ENCODE measurements around the gene PPP2R5C. TPM values are rescaled to one million over a fixed set of nuclear protein-coding genes. Genes with fewer than 3 reads are reported as not detected.

Gene PPP2R5C
- total and polyA plus RNA-seq, 2 of the 4 experiments (the other 2 are of a cell fraction) = 65.9 to 78.7 TPM

DNA sequence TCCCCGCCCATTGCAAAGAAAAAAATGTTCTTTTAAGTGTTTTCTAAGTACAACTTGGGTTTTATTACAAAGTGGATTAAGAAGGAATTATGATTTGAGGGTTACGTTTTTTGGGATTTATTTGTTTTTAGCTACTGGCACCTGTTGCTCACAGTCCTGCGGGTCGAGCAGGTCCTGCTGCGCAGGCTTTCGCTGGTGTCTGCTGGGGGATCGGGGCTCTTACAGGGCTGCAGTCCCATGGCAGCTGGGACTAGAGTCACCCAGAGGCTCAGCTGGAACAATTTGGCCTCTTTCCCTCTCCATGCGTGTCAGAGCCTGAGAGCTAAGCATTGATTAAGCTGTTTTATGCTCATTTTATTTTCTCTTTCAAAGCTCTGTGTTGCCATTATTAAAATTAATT is 147.3 kb downstream of the PPP2R5C start:
- DNase-seq (no peak), ATAC-seq (ENCODE audit: low read depth) (no peak)
- dilution Hi-C loops (cut with HindIII; ENCODE audit: low sequenced_read_pairs, unreplicated experiment) (no loop called here), intact Hi-C loops (cut with micrococcal nuclease) (no loop called here), in situ Hi-C loops (cut with MboI; ENCODE audit: low sequenced_read_pairs) (no loop called here)
- ChIA-PET POLR2A (ENCODE audit: unreplicated experiment) (no interaction called here), CTCF (no interaction called here)
- Histone ChIP-seq H3K36me3 (ENCODE audit: control insufficient read depth, insufficient read depth, low read length) (peaks cover 36% of the 10 kb centered on the region), H2AK9ac (replicated peaks; ENCODE audit: low read depth, low read length, poor library complexity) (no peak overlapping the region), H4K20me1 (ENCODE audit: insufficient read depth, low read length) (no peaks in the 10 kb centered on the region), H2AFZ (replicated peaks; ENCODE audit: low read length, poor library complexity) (no peak overlapping the region), H3K4me2 (ENCODE audit: low read depth, low read length) (no peak overlapping the region), H3K4me3 (ENCODE audit: insufficient read depth, low read depth, low read length) (no peak overlapping the region), H3K9ac (ENCODE audit: low read depth, low read length) (no peak overlapping the region), H3K27ac (ENCODE audit: insufficient read depth, low read length) (no peak overlapping the region), H2BK120ac (ENCODE audit: low read depth, low read length) (no peak overlapping the region), H3K14ac (replicated peaks; ENCODE audit: low read depth, low read length) (no peak overlapping the region), H3K27me3 (ENCODE audit: control insufficient read depth, insufficient read depth, low read length) (no peaks in the 10 kb centered on the region), H4K5ac (ENCODE audit: low read depth, low read length) (no peak overlapping the region), H4K91ac (ENCODE audit: insufficient read depth, low read depth, low read length) (no peak overlapping the region), H2AK5ac (ENCODE audit: low read depth, low read length) (no peak overlapping the region), H3K4me1 (ENCODE audit: control insufficient read depth, insufficient read depth, low read length) (no peaks in the 10 kb centered on the region), H3K18ac (ENCODE audit: low read depth, low read length) (no peak overlapping the region), H3K79me1 (ENCODE audit: low read depth in 1 of 2, low read length in 2 of 2) (peaks cover 0 to 9% of the 10 kb centered on the region in 2 experiments; a peak in 2 of 4 replicates), H3K9me1 (ENCODE audit: insufficient read depth, low read length) (no peaks in the 10 kb centered on the region), H3K9me3 (ENCODE audit: control insufficient read depth, insufficient read depth, low read length) (no peaks in the 10 kb centered on the region), H2BK20ac (ENCODE audit: low read depth, low read length) (no peak overlapping the region), H4K8ac (ENCODE audit: low read depth in 2 of 2, low read length in 2 of 2) (no peak overlapping the region), H3K4ac (ENCODE audit: low read depth, low read length) (no peak overlapping the region), H2BK15ac (ENCODE audit: low read depth, low read length) (no peak overlapping the region), H2BK5ac (ENCODE audit: low read depth, low read length, poor library complexity, severe bottlenecking) (no peak overlapping the region), H3K56ac (ENCODE audit: extremely low read depth, insufficient read depth, low read length) (no peak overlapping the region), H3K23ac (ENCODE audit: low read depth, low read length) (no peak overlapping the region)
- no TSS peak for BruUV-seq (replicated peaks)
- WGBS, 2 experiments (ENCODE audit: extremely low coverage in 2 of 2, insufficient read length in 1 of 2) = 100% methylated on average over 1 of the region's 8 CpGs
- TF ChIP-seq CHD1 (IDR thresholded peaks at IDR 0.05; ENCODE audit: low read depth, low read length) (no peak), POLR2A (IDR thresholded peaks at IDR 0.05; ENCODE audit: low read depth, low read length) (no peak), RAD21 (IDR thresholded peaks at IDR 0.05; ENCODE audit: low read length) (no peak), MAFK (IDR thresholded peaks at IDR 0.05; ENCODE audit: low read depth, low read length) (no peak), CEBPB (IDR thresholded peaks at IDR 0.05; ENCODE audit: low read depth, low read length) (no peak), RCOR1 (IDR thresholded peaks at IDR 0.05; ENCODE audit: insufficient replicate concordance, low read length) (no peak), FOS (IDR thresholded peaks at IDR 0.05; ENCODE audit: low read depth, low read length) (no peak), MAZ (IDR thresholded peaks at IDR 0.05; ENCODE audit: borderline replicate concordance, low read depth, low read length) (no peak), BHLHE40 (IDR thresholded peaks at IDR 0.05; ENCODE audit: low read depth, low read length) (no peak)
- TF ChIP-seq, protein P1, sequence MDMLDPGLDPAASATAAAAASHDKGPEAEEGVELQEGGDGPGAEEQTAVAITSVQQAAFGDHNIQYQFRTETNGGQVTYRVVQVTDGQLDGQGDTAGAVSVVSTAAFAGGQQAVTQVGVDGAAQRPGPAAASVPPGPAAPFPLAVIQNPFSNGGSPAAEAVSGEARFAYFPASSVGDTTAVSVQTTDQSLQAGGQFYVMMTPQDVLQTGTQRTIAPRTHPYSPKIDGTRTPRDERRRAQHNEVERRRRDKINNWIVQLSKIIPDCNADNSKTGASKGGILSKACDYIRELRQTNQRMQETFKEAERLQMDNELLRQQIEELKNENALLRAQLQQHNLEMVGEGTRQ (IDR thresholded peaks at IDR 0.05; ENCODE audit: low read depth, low read length) = no peak
- TF ChIP-seq, protein P2, sequence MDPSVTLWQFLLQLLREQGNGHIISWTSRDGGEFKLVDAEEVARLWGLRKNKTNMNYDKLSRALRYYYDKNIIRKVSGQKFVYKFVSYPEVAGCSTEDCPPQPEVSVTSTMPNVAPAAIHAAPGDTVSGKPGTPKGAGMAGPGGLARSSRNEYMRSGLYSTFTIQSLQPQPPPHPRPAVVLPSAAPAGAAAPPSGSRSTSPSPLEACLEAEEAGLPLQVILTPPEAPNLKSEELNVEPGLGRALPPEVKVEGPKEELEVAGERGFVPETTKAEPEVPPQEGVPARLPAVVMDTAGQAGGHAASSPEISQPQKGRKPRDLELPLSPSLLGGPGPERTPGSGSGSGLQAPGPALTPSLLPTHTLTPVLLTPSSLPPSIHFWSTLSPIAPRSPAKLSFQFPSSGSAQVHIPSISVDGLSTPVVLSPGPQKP (IDR thresholded peaks at IDR 0.05; ENCODE audit: borderline replicate concordance, low read depth, low read length) = no peak
